Astrocyte of the cerebellum (primary cell): ENCODE data around the gene ZDHHC12.

Source experiments
- DNase-seq: peaks from one replicate; pipeline ENCODE4 v3.0.0-alpha.2; 2011; ENCODE audit warnings: low read depth
- H3K4me3 ChIP-seq: 2 replicates; pipeline ENCODE4 v1.5.1; 2011; ENCODE audit warnings: mild to moderate bottlenecking, low read depth, low read length, moderate library complexity
- in situ Hi-C: cut with HindIII; loops from 2 replicates; pipeline ENCODE4 v1.10.0; 2017; ENCODE audit warnings: low sequenced_read_pairs
- TF ChIP-seq, protein P1 (sequence below): IDR thresholded peaks from 2 replicates; pipeline ENCODE4 v1.5.1; 2012; ENCODE audit warnings: low read length, low read depth, moderate library complexity, mild to moderate bottlenecking; ENCODE audit errors: missing control alignments

The ZDHHC12 gene

DNA sequence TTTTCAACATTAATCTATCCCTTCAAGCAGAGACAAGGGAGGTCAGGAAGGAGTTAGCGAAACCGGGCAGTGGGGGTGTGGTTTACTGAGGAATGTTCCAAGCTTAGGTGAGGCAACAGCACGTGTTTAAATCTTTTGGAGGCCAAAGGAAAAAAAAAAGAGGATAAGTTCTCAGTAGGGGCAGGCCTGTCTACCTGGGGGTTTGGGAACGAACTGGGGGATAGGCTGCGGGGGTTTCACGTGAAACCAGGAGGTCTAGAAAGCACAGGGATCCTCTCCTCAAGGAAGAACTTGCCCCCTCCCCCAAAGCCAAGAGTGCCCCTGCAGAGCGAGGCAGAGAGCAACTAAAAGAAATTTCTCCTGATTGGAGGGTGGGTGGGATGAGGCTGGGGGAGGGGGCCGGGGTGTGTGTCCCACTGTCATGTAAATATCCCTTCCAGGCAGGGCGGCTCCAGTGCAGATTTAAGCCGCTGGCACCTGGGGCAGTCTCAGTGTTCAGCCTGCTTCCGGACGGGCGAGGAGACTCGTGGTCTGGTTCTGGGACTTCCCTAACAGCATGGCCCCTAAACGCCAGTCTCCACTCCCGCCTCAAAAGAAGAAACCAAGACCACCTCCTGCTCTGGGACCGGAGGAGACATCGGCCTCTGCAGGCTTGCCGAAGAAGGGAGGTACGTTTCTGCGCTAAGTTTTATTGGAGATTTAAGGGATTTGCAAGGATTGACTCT lies 40.4 kb downstream of the ZDHHC12 start:
- TF ChIP-seq, protein P1, sequence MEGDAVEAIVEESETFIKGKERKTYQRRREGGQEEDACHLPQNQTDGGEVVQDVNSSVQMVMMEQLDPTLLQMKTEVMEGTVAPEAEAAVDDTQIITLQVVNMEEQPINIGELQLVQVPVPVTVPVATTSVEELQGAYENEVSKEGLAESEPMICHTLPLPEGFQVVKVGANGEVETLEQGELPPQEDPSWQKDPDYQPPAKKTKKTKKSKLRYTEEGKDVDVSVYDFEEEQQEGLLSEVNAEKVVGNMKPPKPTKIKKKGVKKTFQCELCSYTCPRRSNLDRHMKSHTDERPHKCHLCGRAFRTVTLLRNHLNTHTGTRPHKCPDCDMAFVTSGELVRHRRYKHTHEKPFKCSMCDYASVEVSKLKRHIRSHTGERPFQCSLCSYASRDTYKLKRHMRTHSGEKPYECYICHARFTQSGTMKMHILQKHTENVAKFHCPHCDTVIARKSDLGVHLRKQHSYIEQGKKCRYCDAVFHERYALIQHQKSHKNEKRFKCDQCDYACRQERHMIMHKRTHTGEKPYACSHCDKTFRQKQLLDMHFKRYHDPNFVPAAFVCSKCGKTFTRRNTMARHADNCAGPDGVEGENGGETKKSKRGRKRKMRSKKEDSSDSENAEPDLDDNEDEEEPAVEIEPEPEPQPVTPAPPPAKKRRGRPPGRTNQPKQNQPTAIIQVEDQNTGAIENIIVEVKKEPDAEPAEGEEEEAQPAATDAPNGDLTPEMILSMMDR = no peak
- in situ Hi-C loops = no loop called here
- peak overlapping the region; percentile 56 for H3K4me3 ChIP-seq
- DNase-seq = no peak

DNA sequence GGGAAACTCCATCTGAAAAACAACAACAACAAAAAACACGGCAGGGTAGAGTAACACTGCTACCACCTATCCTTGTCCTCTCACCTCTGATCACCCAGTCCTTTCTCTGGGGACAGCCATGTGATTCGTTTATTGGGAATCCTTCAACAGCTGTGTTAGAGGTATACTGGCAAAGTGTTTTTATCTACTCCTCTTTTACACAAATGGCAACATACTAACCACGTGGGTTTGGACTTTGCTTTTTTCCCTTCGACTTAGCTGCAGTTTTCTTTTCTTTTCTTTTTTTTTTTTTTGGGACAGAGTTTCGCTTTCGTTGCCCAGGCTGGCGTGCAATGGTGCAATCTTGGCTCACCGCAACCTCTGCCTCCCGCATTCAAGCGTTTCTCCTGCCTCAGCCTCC lies 46.1 kb downstream of the ZDHHC12 start:
- H3K4me3 ChIP-seq = no peak overlapping the region
- in situ Hi-C loops = no loop called here
- TF ChIP-seq, protein P1 = no peak
- no peak for DNase-seq

DNA sequence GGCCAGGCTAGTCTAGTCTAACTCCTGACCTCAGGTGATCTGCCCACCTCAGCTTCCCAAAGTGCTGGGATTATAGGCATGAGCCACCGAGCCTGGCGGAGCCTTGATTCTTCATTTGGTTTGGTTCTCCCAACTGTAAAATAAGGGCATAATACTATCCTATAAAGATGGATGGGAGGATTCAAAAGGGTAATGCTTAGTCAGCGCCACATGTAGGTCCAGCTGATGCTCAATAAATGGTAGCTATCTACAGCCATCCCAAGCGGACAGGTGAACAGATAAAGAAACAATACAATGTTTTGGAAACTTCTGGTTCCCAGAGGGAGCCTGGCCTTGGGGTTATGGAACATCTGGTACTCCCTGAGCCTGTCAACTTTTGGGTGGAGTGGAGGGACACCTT lies 48.5 kb downstream of the ZDHHC12 start:
- in situ Hi-C loops = no loop called here
- no peak overlapping the region for H3K4me3 ChIP-seq
- TF ChIP-seq, protein P1 = no peak
- no peak for DNase-seq
